Measurements from ENCODE around the gene PIP4P1.

GRCh38 chr14:20440465-20440864 is 20.8 kb downstream of the PIP4P1 start:
- TF ChIP-seq EZH2 (IDR thresholded peaks at IDR 0.05; ENCODE audit: borderline replicate concordance, low read depth, low read length, poor library complexity, severe bottlenecking) = no peak
- TF ChIP-seq CTCF (conservative IDR thresholded peaks at IDR 0.05; ENCODE audit: low read depth, low read length) = no peak

Data from A673 (cell line).